Loucy (cell line): ENCODE measurements around the gene PALB2.

Source experiments
- H2AFZ ChIP-seq: fragments of 200-600 bp; sonication (generic); 2 replicates; pipeline ENCODE4 v1.6.0; 2016; ENCODE audit warnings: antibody characterized with exemption, mild to moderate bottlenecking, low read length, moderate library complexity
- H3F3A ChIP-seq: fragments of 200-600 bp; 2 replicates; pipeline ENCODE4 v1.6.0; 2016; ENCODE audit warnings: antibody characterized with exemption, low read depth, mild to moderate bottlenecking
- H3K27me3 ChIP-seq: fragments of 200-600 bp; sonication (generic); 2 replicates; pipeline ENCODE4 v1.6.1; 2014; ENCODE audit warnings: low read length, mild to moderate bottlenecking; ENCODE audit not compliant: insufficient read depth, poor library complexity, severe bottlenecking
- H3K36me3 ChIP-seq: fragments of 200-600 bp; sonication (generic); 2 replicates; pipeline ENCODE4 v1.6.1; 2016; ENCODE audit warnings: low read length; ENCODE audit not compliant: insufficient read depth
- H3K4me1 ChIP-seq: fragments of 200-600 bp; sonication (generic); 2 replicates; pipeline ENCODE4 v1.5.1; 2014; ENCODE audit warnings: low read length, mild to moderate bottlenecking; ENCODE audit not compliant: insufficient read depth, poor library complexity, severe bottlenecking
- H3K4me2 ChIP-seq: fragments of 200-600 bp; sonication (generic); 2 replicates; pipeline ENCODE4 v1.6.0; 2014; ENCODE audit warnings: antibody characterized with exemption, low read length, low read depth, mild to moderate bottlenecking; ENCODE audit not compliant: poor library complexity, severe bottlenecking
- H3K4me3 ChIP-seq: fragments of 200-600 bp; sonication (generic); 2 replicates; pipeline ENCODE4 v1.5.1; 2014; ENCODE audit warnings: low read length, mild to moderate bottlenecking, mixed read lengths; ENCODE audit not compliant: poor library complexity, severe bottlenecking
- H3K79me2 ChIP-seq: fragments of 200-600 bp; sonication (generic); 2 replicates; pipeline ENCODE4 v1.6.1; 2014; ENCODE audit warnings: low read length; ENCODE audit not compliant: insufficient read depth
- H3K9ac ChIP-seq: fragments of 200-600 bp; sonication (generic); 2 replicates; pipeline ENCODE4 v1.6.0; 2014; ENCODE audit warnings: mild to moderate bottlenecking, low read depth, low read length, moderate library complexity; ENCODE audit not compliant: poor library complexity, severe bottlenecking
- H3K9me2 ChIP-seq: fragments of 200-600 bp; sonication (generic); replicated peaks from 2 replicates; pipeline ENCODE4 v1.6.1; 2016; ENCODE audit warnings: low read depth, low read length, mixed read lengths
- H3K9me3 ChIP-seq: fragments of 200-600 bp; sonication (generic); 2 replicates; pipeline ENCODE4 v1.6.1; 2014; ENCODE audit warnings: mild to moderate bottlenecking, antibody characterized with exemption, low read length, low read depth; ENCODE audit not compliant: insufficient read depth
- H4K20me1 ChIP-seq: fragments of 200-600 bp; sonication (generic); 2 replicates; pipeline ENCODE4 v1.6.0; 2014; ENCODE audit warnings: antibody characterized with exemption, low read length, mild to moderate bottlenecking; ENCODE audit not compliant: insufficient read depth, poor library complexity, severe bottlenecking
- EZH2phosphoT487 ChIP-seq: fragments of 200-600 bp; IDR thresholded peaks from 2 replicates; pipeline ENCODE4 v1.6.1; 2018; ENCODE audit warnings: antibody characterized with exemption, mild to moderate bottlenecking, moderate library complexity, borderline replicate concordance
- TF ChIP-seq, protein P1 (sequence below): fragments of 200-600 bp; sonication (generic); conservative IDR thresholded peaks from 2 replicates; pipeline ENCODE4 v1.5.1; 2014; ENCODE audit warnings: mild to moderate bottlenecking, antibody characterized with exemption, low read length

The PALB2 gene

DNA sequence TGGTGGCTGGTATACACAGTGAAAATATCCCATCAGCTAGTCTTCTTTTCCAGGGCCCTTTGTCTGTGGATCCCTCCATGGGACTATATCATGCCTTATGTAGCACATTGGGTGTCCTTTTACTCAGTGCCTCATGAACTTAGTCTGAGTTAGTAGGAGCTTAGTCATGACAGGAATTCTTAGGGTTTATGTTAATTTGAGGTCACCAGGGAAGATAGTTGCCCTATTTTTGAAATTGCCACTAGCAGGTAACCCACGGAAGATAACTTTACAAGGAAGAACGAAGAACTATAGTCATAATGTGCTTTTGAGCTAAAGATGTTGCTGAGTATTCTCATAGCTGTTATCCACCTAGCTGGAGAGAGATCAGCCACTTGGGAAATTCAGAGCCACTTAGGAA is 22.8 kb upstream of the PALB2 start:
- no peak overlapping the region for H2AFZ ChIP-seq
- H3K9me3 ChIP-seq = no peaks in the 10 kb centered on the region
- no peaks in the 10 kb centered on the region for H3K27me3 ChIP-seq
- peaks cover 96% of the 10 kb centered on the region for H3K36me3 ChIP-seq
- no peaks in the 10 kb centered on the region for H3F3A ChIP-seq
- H3K79me2 ChIP-seq = no peaks in the 10 kb centered on the region
- H3K4me1 ChIP-seq = no peaks in the 10 kb centered on the region
- TF ChIP-seq, protein P1, sequence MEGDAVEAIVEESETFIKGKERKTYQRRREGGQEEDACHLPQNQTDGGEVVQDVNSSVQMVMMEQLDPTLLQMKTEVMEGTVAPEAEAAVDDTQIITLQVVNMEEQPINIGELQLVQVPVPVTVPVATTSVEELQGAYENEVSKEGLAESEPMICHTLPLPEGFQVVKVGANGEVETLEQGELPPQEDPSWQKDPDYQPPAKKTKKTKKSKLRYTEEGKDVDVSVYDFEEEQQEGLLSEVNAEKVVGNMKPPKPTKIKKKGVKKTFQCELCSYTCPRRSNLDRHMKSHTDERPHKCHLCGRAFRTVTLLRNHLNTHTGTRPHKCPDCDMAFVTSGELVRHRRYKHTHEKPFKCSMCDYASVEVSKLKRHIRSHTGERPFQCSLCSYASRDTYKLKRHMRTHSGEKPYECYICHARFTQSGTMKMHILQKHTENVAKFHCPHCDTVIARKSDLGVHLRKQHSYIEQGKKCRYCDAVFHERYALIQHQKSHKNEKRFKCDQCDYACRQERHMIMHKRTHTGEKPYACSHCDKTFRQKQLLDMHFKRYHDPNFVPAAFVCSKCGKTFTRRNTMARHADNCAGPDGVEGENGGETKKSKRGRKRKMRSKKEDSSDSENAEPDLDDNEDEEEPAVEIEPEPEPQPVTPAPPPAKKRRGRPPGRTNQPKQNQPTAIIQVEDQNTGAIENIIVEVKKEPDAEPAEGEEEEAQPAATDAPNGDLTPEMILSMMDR = no peak
- TF ChIP-seq EZH2phosphoT487 = no peak
- no peaks in the 10 kb centered on the region for H4K20me1 ChIP-seq
- H3K4me3 ChIP-seq = no peak overlapping the region
- no peaks in the 10 kb centered on the region for H3K9me2 ChIP-seq
- no peak overlapping the region for H3K9ac ChIP-seq
- no peak overlapping the region for H3K4me2 ChIP-seq

- H3K79me2 ChIP-seq = peaks cover 62% of the 10 kb centered on the region
Measured at GRCh38 chr16:23651943-23652468, 10.9 kb upstream of the PALB2 start.

GRCh38 chr16:23650674-23651416 is 9.7 kb upstream of the PALB2 start:
- H4K20me1 ChIP-seq = peaks cover 13% of the 10 kb centered on the region

More at GRCh38 chr16:23651943-23652468, 10.9 kb upstream of the PALB2 start:
- no peak overlapping the region for H2AFZ ChIP-seq
- TF ChIP-seq, protein P1 = no peak
- TF ChIP-seq EZH2phosphoT487 = no peak
- H4K20me1 ChIP-seq = peaks cover 7% of the 10 kb centered on the region
- H3K4me1 ChIP-seq = peaks cover 8% of the 10 kb centered on the region
- H3K9ac ChIP-seq = no peak overlapping the region
- H3K9me2 ChIP-seq = no peaks in the 10 kb centered on the region
- no peak overlapping the region for H3K4me2 ChIP-seq
- no peaks in the 10 kb centered on the region for H3F3A ChIP-seq
- peaks cover 25% of the 10 kb centered on the region; the same call in 1 of the 2 replicates for H3K36me3 ChIP-seq
- H3K27me3 ChIP-seq = no peaks in the 10 kb centered on the region
- H3K9me3 ChIP-seq = no peaks in the 10 kb centered on the region
- H3K4me3 ChIP-seq = no peak overlapping the region

More at GRCh38 chr16:23650674-23651416, 9.7 kb upstream of the PALB2 start:
- Histone ChIP-seq H3K4me2 (no peak overlapping the region), H3K4me3 (no peak overlapping the region), H3K4me1 (peaks cover 18% of the 10 kb centered on the region), H3K36me3 (peaks cover 28% of the 10 kb centered on the region; the same call in 1 of the 2 replicates), H3K27me3 (no peaks in the 10 kb centered on the region), H3K79me2 (peaks cover 72% of the 10 kb centered on the region), H3K9ac (no peak overlapping the region), H2AFZ (no peak overlapping the region), H3K9me2 (no peaks in the 10 kb centered on the region), H3F3A (no peaks in the 10 kb centered on the region), H3K9me3 (no peaks in the 10 kb centered on the region)
- no peak for TF ChIP-seq EZH2phosphoT487
- TF ChIP-seq, protein P1 = no peak
